ENCODE measurements around the gene NDUFS7. TPM values are rescaled to one million over a fixed set of nuclear protein-coding genes. Genes with fewer than 3 reads are reported as not detected.

Gene NDUFS7
- total RNA-seq, 1 experiment from 2014 or later: 83.9 TPM

GRCh38 chr19:1401138-1401888 lies 17.6 kb downstream of the NDUFS7 start, which contains the start of gene GAMT:
Gene GAMT (minus strand): TSS chr19:1401542. CDS start chr19:1401476, 66 bp downstream.
- peak within 1 kb of the TSS; percentile 64 to 77 for H3K4me3 Mint-ChIP-seq
- no peak within 1 kb of the TSS for H3T11ph ChIP-seq (ENCODE audit: low read length)
- H3K18ac ChIP-seq (ENCODE audit: insufficient read length, low read depth, low read length): no peak within 1 kb of the TSS
- no peaks in the 10 kb centered on the region for H3K79me2 ChIP-seq (ENCODE audit: insufficient read depth, low read length)
- no peaks in the 10 kb centered on the region for H3K23me2 ChIP-seq (ENCODE audit: insufficient read length, low read depth, low read length, poor library complexity, severe bottlenecking)
- H4K20me1 ChIP-seq (ENCODE audit: control insufficient read depth, insufficient read depth, insufficient read length): no peaks in the 10 kb centered on the region
- H3K4me1 ChIP-seq (ENCODE audit: insufficient read depth, low read length): no peaks in the 10 kb centered on the region
- no peak within 1 kb of the TSS for H3K27ac ChIP-seq (ENCODE audit: insufficient read length, low read depth, low read length)
- no peak within 1 kb of the TSS for H4K8ac ChIP-seq (replicated peaks; ENCODE audit: insufficient read length, low read depth, low read length)
- no peak within 1 kb of the TSS for H3K23ac ChIP-seq (ENCODE audit: insufficient read length, low read depth, low read length)
- no peak within 1 kb of the TSS for H3K56ac ChIP-seq (ENCODE audit: insufficient read length, low read depth, low read length)
- H3K27me3 ChIP-seq (ENCODE audit: insufficient read depth, low read length): no peaks in the 10 kb centered on the region
- peaks cover 0 to 8% (median 6%) of the 10 kb centered on the region in 3 experiments; a peak in 3 of 7 replicates for H3K36me3 Mint-ChIP-seq (ENCODE audit: insufficient read depth in 1 of 3, low read depth in 3 of 3)
- H3K9ac ChIP-seq (ENCODE audit: extremely low read depth, insufficient read length, low read length): no peak within 1 kb of the TSS
- no peak within 1 kb of the TSS for H2BK15ac ChIP-seq (ENCODE audit: low read depth, low read length)
- no peaks in the 10 kb centered on the region for H3K9me3 ChIP-seq (ENCODE audit: control insufficient read depth, low read depth, low read length)
- H2AK5ac ChIP-seq (ENCODE audit: insufficient read length, low read length): no peak within 1 kb of the TSS
- no CpG with 5 or more reads among the region's 87 CpGs for whole genome bisulfite sequencing (ENCODE audit: extremely low coverage, insufficient read length, low lambda C conversion rate)
- no peak within 1 kb of the TSS for H2BK20ac ChIP-seq (ENCODE audit: low read depth, low read length, poor library complexity, severe bottlenecking)
- H2BK5ac ChIP-seq (ENCODE audit: insufficient read length, low read length): no peak within 1 kb of the TSS
- no peak within 1 kb of the TSS for H3K14ac ChIP-seq (ENCODE audit: insufficient read depth, low read length)
- H3K27ac Mint-ChIP-seq: no peak within 1 kb of the TSS
- H3K27me3 Mint-ChIP-seq (ENCODE audit: low read depth): peaks cover 13% of the 10 kb centered on the region
- no peaks in the 10 kb centered on the region for H3K79me1 ChIP-seq (ENCODE audit: insufficient read depth, low read depth, low read length, poor library complexity, severe bottlenecking)
- no peak within 1 kb of the TSS for H4K91ac ChIP-seq (ENCODE audit: insufficient read length, low read depth, low read length)
- no peak within 1 kb of the TSS for H2BK12ac ChIP-seq (ENCODE audit: insufficient read length, low read depth, low read length)
- peaks cover 3 to 11% of the 10 kb centered on the region in 2 experiments for H3K4me1 Mint-ChIP-seq
- peak within 1 kb of the TSS; percentile 38 for H3K4me2 ChIP-seq (ENCODE audit: insufficient read depth, insufficient read length, low read length)
- TF ChIP-seq, protein P1, sequence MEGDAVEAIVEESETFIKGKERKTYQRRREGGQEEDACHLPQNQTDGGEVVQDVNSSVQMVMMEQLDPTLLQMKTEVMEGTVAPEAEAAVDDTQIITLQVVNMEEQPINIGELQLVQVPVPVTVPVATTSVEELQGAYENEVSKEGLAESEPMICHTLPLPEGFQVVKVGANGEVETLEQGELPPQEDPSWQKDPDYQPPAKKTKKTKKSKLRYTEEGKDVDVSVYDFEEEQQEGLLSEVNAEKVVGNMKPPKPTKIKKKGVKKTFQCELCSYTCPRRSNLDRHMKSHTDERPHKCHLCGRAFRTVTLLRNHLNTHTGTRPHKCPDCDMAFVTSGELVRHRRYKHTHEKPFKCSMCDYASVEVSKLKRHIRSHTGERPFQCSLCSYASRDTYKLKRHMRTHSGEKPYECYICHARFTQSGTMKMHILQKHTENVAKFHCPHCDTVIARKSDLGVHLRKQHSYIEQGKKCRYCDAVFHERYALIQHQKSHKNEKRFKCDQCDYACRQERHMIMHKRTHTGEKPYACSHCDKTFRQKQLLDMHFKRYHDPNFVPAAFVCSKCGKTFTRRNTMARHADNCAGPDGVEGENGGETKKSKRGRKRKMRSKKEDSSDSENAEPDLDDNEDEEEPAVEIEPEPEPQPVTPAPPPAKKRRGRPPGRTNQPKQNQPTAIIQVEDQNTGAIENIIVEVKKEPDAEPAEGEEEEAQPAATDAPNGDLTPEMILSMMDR (conservative IDR thresholded peaks at IDR 0.05): peak; percentile 47; the same call in 2 of the 3 replicates
- no peak within 1 kb of the TSS for H3K4ac ChIP-seq (ENCODE audit: low read depth, low read length)
- H4K5ac ChIP-seq (ENCODE audit: insufficient read length, low read depth, low read length): no peak within 1 kb of the TSS
- H3K9me3 Mint-ChIP-seq: no peaks in the 10 kb centered on the region
- no peak within 1 kb of the TSS for H2BK120ac ChIP-seq (ENCODE audit: low read depth, low read length, poor library complexity, severe bottlenecking)
- no peak within 1 kb of the TSS for H2AFZ ChIP-seq (ENCODE audit: low read length)
- no peak for DNase-seq
